ENCODE measurements around the gene ATP9B. TPM values are rescaled to one million over a fixed set of nuclear protein-coding genes. Genes with fewer than 3 reads are reported as not detected.

Gene ATP9B
- total RNA-seq, 1 donor from 2014 or later = 22.7 TPM

DNA sequence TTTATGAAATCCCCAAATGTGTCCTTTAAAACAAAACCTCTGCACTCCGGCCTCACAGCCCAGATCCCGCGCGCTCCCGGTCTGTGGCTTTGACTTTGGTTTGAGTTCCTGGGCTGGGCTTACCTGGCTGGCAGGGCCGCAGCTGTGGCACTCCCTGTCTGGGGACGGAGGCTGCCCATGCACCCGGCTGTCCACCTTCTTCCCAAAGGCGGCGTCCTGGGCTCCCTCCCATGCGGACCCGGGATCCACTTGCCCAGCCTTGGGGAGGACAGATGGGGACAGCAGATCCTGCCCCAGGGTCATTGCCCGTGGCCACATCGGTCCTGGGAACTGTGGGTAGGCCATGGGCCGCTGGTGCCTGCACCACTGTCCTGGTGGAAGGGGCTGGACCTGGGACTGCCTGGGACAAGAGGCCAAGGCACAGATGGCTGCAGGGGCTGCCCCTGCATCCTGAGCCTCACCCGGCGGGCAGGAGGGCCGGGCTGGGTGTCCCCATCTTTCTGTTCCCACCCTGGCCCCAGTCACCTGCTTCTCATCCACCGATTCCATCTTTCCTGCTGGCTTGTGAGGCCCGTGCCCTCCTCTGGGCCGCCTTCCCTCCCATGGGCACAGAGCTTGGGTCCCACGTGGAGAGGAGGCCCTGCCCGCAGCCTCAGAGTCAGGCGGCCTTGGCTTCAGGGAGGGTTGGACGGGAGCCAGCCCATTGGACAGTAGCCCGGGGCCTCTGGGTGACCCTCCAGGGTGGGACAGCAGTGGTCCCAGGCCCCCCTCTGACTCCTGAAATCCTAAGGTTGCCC lies 354.2 kb downstream of the ATP9B start:
- TF ChIP-seq, protein P1, sequence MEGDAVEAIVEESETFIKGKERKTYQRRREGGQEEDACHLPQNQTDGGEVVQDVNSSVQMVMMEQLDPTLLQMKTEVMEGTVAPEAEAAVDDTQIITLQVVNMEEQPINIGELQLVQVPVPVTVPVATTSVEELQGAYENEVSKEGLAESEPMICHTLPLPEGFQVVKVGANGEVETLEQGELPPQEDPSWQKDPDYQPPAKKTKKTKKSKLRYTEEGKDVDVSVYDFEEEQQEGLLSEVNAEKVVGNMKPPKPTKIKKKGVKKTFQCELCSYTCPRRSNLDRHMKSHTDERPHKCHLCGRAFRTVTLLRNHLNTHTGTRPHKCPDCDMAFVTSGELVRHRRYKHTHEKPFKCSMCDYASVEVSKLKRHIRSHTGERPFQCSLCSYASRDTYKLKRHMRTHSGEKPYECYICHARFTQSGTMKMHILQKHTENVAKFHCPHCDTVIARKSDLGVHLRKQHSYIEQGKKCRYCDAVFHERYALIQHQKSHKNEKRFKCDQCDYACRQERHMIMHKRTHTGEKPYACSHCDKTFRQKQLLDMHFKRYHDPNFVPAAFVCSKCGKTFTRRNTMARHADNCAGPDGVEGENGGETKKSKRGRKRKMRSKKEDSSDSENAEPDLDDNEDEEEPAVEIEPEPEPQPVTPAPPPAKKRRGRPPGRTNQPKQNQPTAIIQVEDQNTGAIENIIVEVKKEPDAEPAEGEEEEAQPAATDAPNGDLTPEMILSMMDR (conservative IDR thresholded peaks at IDR 0.05; ENCODE audit: low read depth, low read length) = no peak
- no peak for DNase-seq (ENCODE audit: low read depth)

DNA sequence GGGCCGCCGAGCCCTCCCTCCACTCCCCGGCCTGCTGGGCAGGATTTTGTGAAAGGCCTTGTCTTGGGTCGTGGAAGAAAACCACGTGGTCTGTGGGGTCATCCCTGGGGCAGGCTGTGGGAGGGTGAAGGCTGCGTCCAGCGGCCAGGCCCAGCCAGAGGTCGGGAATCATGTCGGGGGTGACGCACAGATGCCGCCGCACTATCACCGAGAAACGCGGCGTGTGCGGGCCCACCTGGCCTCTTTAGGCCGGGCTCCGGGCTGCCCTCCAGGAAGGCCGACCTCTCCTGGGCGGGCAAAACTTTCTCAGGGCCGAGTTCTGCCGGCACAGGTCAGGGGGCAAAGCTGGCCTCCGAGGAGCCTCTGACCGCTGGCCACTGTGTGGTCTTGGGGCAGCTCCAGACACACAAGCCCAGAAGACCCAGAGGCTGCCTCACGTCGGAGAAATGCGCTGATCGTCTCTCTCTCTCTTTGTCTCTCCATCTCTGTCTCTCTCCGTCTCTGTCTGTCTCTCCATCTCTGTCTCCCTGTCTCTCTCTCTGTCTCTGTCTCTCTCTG lies 354.9 kb downstream of the ATP9B start:
- no peak for DNase-seq (ENCODE audit: low read depth)
- TF ChIP-seq, protein P1 (conservative IDR thresholded peaks at IDR 0.05; ENCODE audit: low read depth, low read length) = no peak
- no peak overlapping the region for H3K4me3 ChIP-seq (ENCODE audit: low read depth, low read length)

More for the DNA sequence above, 354.2 kb downstream of the ATP9B start:
- H3K4me3 ChIP-seq (ENCODE audit: low read depth, low read length) = no peak overlapping the region

DNA sequence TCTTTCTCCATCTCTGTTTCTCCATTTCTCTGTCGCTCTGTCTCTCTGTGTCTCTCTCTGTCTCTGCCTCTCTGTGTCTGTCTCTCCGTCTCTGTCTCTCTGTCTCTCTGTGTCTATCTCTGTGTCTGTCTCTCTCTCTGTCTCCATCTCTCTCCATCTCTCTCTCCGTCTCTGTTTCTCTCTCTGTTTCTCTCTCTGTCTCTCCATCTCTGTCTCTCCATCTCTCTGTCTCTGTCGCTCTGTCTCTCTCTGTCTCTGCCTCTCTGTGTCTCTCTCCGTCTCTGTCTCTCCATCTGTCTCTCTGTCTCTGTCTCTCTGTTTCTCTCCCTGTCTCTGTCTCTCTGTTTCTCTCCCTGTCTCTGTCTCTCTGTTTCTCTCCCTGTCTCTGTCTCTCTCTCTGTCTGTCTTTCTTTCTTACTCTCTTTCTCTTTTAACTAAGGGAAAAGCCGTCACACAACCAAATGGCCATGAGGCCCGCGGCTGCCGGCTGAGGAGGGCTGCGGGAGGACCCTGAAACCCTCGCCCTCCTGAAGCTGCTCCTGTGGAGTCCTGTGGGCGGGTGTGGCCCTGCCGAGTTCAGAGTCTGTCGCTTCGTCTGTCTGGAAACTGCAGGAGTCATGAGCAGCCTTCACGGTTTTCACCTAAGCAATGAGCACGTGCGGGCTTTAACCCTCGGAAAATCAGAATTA lies 355.8 kb downstream of the ATP9B start:
- DNase-seq (ENCODE audit: low read depth) = no peak
- TF ChIP-seq, protein P1 (conservative IDR thresholded peaks at IDR 0.05; ENCODE audit: low read depth, low read length) = no peak
- no peak overlapping the region for H3K4me3 ChIP-seq (ENCODE audit: low read depth, low read length)

DNA sequence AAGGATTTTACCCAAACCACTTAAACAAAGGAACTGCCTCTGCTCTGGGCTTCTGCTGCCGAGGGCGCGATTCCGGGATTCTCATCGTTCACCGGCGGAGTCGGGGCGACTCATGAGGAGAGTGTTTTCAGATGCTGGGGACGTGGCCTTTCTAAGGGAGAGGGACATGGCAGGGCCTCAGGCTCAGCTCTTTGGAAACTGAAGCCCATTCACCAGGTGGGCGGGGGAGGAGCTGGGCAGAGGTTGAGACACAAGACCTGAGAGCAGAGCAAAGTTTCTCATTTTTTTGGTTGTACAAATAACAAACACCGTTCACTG lies 356.3 kb downstream of the ATP9B start:
- no peak overlapping the region for H3K4me3 ChIP-seq (ENCODE audit: low read depth, low read length)
- TF ChIP-seq, protein P1 (conservative IDR thresholded peaks at IDR 0.05; ENCODE audit: low read depth, low read length) = no peak
- no peak for DNase-seq (ENCODE audit: low read depth)

DNA sequence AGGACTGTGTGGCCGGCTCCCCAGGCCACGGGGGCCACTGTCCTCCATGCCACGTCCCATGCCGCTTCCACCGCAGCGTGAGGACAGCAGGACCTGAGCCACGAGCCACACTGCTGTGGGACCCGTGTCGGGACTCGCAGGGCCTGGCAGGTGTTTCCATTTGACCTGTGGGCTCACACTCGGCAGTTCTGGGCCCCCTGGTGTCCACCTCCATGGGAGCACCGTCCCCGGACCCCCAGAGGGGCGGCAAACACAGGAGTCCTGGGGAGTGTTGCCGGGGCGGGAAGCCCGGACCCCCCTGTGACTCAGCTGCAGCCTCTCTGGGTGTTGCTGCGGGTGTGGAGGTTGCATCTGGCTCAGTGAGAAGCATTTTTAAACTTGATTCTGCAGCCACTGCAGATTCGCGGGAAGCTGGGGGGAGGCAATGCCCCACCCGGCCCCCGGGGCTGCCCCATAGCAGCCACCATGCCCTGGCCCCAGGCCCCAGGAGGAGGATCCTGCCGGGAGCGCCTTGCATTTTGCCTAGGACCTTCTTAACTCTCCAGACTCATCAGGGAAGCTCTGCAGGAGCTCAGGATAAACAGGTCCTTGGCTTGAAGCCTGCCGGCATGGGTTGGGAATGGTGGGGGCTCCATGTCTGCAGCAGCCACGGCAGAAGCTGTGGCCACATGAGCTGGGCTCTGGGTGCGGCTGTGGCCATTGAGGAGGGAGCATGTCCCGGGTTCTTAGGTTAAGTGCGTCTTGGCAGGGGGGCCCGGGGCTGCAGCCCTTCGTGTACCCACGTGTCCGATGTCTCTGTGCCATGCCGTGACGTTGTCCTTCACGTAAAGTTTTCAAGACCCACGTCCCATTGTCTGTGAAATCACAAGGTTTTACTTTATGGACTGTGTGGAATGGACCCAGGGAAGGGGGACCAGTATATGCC lies 357.4 kb downstream of the ATP9B start:
- DNase-seq (ENCODE audit: low read depth) = no peak
- TF ChIP-seq, protein P1 (conservative IDR thresholded peaks at IDR 0.05; ENCODE audit: low read depth, low read length) = no peak
- H3K4me3 ChIP-seq (ENCODE audit: low read depth, low read length) = no peak overlapping the region

DNA sequence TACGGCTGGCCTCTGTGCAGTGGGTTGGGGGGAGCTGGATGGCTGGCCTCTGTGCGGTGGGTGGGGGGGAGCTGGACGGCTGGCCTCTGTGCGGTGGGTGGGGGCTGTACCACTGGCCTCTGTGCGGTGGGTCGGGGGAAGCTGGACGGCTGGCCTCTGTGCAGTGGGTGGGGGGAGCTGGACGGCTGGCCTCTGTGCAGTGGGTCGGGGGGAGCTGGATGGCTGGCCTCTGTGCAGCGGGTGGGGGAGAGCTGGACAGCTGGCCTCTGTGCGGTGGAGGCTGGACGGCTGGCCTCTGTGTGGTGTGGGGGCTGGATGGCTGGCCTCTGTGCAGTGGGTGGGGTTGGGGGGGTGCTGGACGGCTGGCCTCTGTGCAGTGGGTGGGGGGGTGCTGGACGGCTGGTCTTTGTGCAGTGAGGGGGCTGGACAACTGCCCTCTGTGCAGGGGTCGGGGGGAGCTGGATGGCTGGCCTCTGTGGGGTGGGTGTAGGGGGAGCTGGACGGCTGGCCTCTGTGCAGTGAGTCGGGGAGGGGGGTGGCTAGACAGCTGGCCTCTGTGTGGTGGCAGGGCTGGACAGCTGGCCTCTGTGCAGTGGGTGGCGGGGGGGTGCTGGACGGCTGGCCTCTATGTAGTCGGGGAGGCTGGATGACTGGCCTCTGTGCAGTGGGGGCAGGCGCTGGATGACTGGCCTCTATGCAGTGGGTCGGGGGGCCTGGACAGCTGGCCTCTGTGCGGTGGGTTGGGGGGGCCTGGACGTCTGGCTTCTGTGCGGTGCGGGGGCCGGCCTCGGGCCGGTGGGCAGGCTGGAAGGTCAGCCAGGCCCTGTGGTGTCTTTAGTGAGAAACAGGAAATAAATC lies 358.4 kb downstream of the ATP9B start:
- no peak overlapping the region for H3K4me3 ChIP-seq (ENCODE audit: low read depth, low read length)
- TF ChIP-seq, protein P1 (conservative IDR thresholded peaks at IDR 0.05; ENCODE audit: low read depth, low read length) = no peak
- no peak for DNase-seq (ENCODE audit: low read depth)
